Naive thymus-derived CD4-positive, alpha-beta T cell (primary cell): ENCODE results near the gene CA11. TPM values are rescaled to one million over a fixed set of nuclear protein-coding genes. Genes with fewer than 3 reads are reported as not detected.
A peak's percentile ranks its signal among the peaks of the same experiment; 100 is the strongest.

Experiments used
- ATAC-seq: fragments of 150-1000 bp; cut with Tn5 transposase; 2 replicates; pipeline ENCODE4 v1.10.0; 2021; ENCODE audit warnings: mild to moderate bottlenecking, moderate library complexity
- CTCF ChIA-PET: fragments of 350-600 bp; sonication (Branson Sonifier 250); formaldehyde crosslinking; loops from one replicate; lab custom pipeline; 2021; ENCODE audit warnings: antibody characterized with exemption; lab: Charles Lee
- POLR2A ChIA-PET: fragments of 350-600 bp; sonication (Branson Sonifier 250); formaldehyde crosslinking; loops from one replicate; lab custom pipeline; 2021; ENCODE audit warnings: antibody characterized with exemption, inconsistent platforms; lab: Charles Lee
- DNase-seq, 9 donors: peaks; one replicate each; pipeline versions ENCODE4 v3.0.0 to v3.0.0-alpha.2; 2020 to 2022; ENCODE audit warnings: mixed read lengths in 1 of 9
- H3K27ac ChIP-seq: one replicate; pipeline ENCODE4 v1.7.0; 2013; ENCODE audit warnings: mild to moderate bottlenecking, low read depth, low read length, moderate library complexity
- H3K27me3 ChIP-seq, 2 donors: one replicate each; pipeline ENCODE4 v1.7.0; 2013; ENCODE audit warnings: low read length in 2 of 2, mild to moderate bottlenecking in 2 of 2, moderate library complexity in 2 of 2; ENCODE audit not compliant: control insufficient read depth in 2 of 2, insufficient read depth in 2 of 2
- H3K36me3 ChIP-seq, 3 experiments: 1 replicate in 2 of 3; 2 replicates in 1 of 3; pipeline ENCODE4 v1.7.0; 2013; ENCODE audit warnings: low read length in 3 of 3, mild to moderate bottlenecking in 3 of 3, moderate library complexity in 1 of 3; ENCODE audit not compliant: insufficient read depth in 3 of 3, control insufficient read depth in 2 of 3
- H3K4me1 ChIP-seq, 2 donors: one replicate each; pipeline ENCODE4 v1.7.0; 2013; ENCODE audit warnings: low read length in 2 of 2, mild to moderate bottlenecking in 2 of 2, moderate library complexity in 1 of 2; ENCODE audit not compliant: control insufficient read depth in 2 of 2, insufficient read depth in 2 of 2
- H3K4me3 ChIP-seq: 2 replicates; pipeline ENCODE4 v1.7.0; 2013; ENCODE audit warnings: mild to moderate bottlenecking, low read length
- H3K9me3 ChIP-seq, 3 experiments: 1 replicate in 2 of 3; 2 replicates in 1 of 3; pipeline ENCODE4 v1.7.0; 2013; ENCODE audit warnings: low read length in 3 of 3; ENCODE audit not compliant: control insufficient read depth in 2 of 3
- H3K27ac Mint-ChIP-seq, 9 donors: one replicate each; pipeline ENCODE4 v1.8.0; 2020 to 2022; ENCODE audit warnings: mixed read lengths in 9 of 9, mild to moderate bottlenecking in 8 of 9, moderate library complexity in 5 of 9, inconsistent platforms in 2 of 9
- H3K27me3 Mint-ChIP-seq, 5 donors: one replicate each; pipeline ENCODE4 v1.8.0; 2021 to 2022; ENCODE audit warnings: mixed read lengths in 5 of 5, mild to moderate bottlenecking in 1 of 5
- H3K36me3 Mint-ChIP-seq, 5 donors: one replicate each; pipeline ENCODE4 v1.8.0; 2020 to 2022; ENCODE audit warnings: mixed read lengths in 5 of 5, mild to moderate bottlenecking in 3 of 5, inconsistent platforms in 1 of 5
- H3K4me1 Mint-ChIP-seq, 7 donors: one replicate each; pipeline ENCODE4 v1.8.0; 2020 to 2022; ENCODE audit warnings: mixed read lengths in 7 of 7, mild to moderate bottlenecking in 3 of 7, inconsistent platforms in 1 of 7
- H3K4me3 Mint-ChIP-seq, 10 donors: one replicate each; pipeline ENCODE4 v1.8.0; 2020 to 2022; ENCODE audit warnings: mild to moderate bottlenecking in 10 of 10, mixed read lengths in 10 of 10, moderate library complexity in 6 of 10, inconsistent platforms in 2 of 10
- H3K9me3 Mint-ChIP-seq, 11 donors: one replicate each; pipeline ENCODE4 v1.8.0; 2020 to 2022; ENCODE audit warnings: mixed read lengths in 11 of 11, mild to moderate bottlenecking in 4 of 11, inconsistent platforms in 1 of 11, moderate library complexity in 1 of 11
- intact Hi-C, 2 donors: fragments of 100-400 bp; cut with micrococcal nuclease; formaldehyde crosslinking; loops; one replicate each; pipeline ENCODE4 v1.15.1; 2023
- polyA plus RNA-seq, 2 donors: library from polyadenylated mRNA; unstranded; fragments of 300-500 nt; fragmentation: Illumina TruSeq; gene quantifications; one replicate each; pipeline ENCODE4 v1.2.3, GENCODE V29; 2021
- total RNA-seq, 6 experiments: library from RNA in 5 of 6; stranded (reverse) in 5 of 6; gene quantifications; 1 replicate in 5 of 6; 2 replicates in 1 of 6; pipeline ENCODE4 v1.2.3 and lab custom pipeline; 2021 to 2026

The CA11 gene
- total and polyA plus RNA-seq, 7 experiments from 2014 or later, result 6.3 to 20.5 (median 10.8) TPM

GRCh38 chr19:48627865-48628314, 18.1 kb downstream of the CA11 start:
- H3K4me3 Mint-ChIP-seq, result no peak overlapping the region
- DNase-seq (no peak), ATAC-seq (no peak)
- peaks cover 0 to 3% (median 0%) of the 10 kb centered on the region in 11 donors for H3K9me3 Mint-ChIP-seq
- peaks cover 0 to 13% (median 9%) of the 10 kb centered on the region in 5 donors for H3K36me3 Mint-ChIP-seq
- H3K4me1 Mint-ChIP-seq, result peaks cover 16 to 47% (median 35%) of the 10 kb centered on the region in 7 donors
- H3K27me3 ChIP-seq, result no peaks in the 10 kb centered on the region
- intact Hi-C loops, result no loop called here
- peaks cover 16 to 20% of the 10 kb centered on the region in 2 donors for H3K4me1 ChIP-seq
- no peaks in the 10 kb centered on the region for H3K27me3 Mint-ChIP-seq
- peaks cover 1 to 56% (median 6%) of the 10 kb centered on the region in 3 experiments for H3K36me3 ChIP-seq
- H3K27ac ChIP-seq, result no peak overlapping the region
- ChIA-PET POLR2A (interaction anchor here (0.6 to 7.5 kb wide), 7 partner anchors 9 to 263 kb away, joined by 4 to 73 read pairs (median 4); partner anchors contain the start of genes RPL18 and SPHK2), CTCF (no interaction called here)
- H3K4me3 ChIP-seq, result no peak overlapping the region
- no peaks in the 10 kb centered on the region for H3K9me3 ChIP-seq
- H3K27ac Mint-ChIP-seq, result peak overlapping the region in 1 of 9 donors; percentile 88

- DNase-seq (peak in 1 of 9 donors; percentile 5), ATAC-seq (no peak)
- no peak overlapping the region for H3K4me3 ChIP-seq
- no peaks in the 10 kb centered on the region for H3K9me3 ChIP-seq
- POLR2A ChIA-PET, result interaction anchor here (0.6 to 1.1 kb wide), 5 partner anchors 8 to 264 kb away, joined by 4 to 6 read pairs (median 4); partner anchors contain the start of genes RPL18 and SPHK2
- H3K4me1 Mint-ChIP-seq, result peaks cover 15 to 45% (median 35%) of the 10 kb centered on the region in 7 donors
- H3K4me3 Mint-ChIP-seq, result no peak overlapping the region
- H3K27me3 ChIP-seq, result no peaks in the 10 kb centered on the region
- H3K36me3 Mint-ChIP-seq, result peaks cover 0 to 10% (median 9%) of the 10 kb centered on the region in 5 donors
- no peaks in the 10 kb centered on the region for H3K27me3 Mint-ChIP-seq
- peaks cover 0 to 3% (median 0%) of the 10 kb centered on the region in 11 donors for H3K9me3 Mint-ChIP-seq
- peaks cover 14 to 15% of the 10 kb centered on the region in 2 donors for H3K4me1 ChIP-seq
- H3K27ac Mint-ChIP-seq, result peak overlapping the region in 2 of 9 donors; percentile 24 to 88
- no peak overlapping the region for H3K27ac ChIP-seq
- H3K36me3 ChIP-seq, result peaks cover 0 to 51% (median under 1%) of the 10 kb centered on the region in 3 experiments
- CTCF ChIA-PET, result no interaction called here
- intact Hi-C loops, result no loop called here
Measured at GRCh38 chr19:48627201-48627864, 18.7 kb downstream of the CA11 start.

GRCh38 chr19:48625891-48626327, 20.1 kb downstream of the CA11 start:
- DNase-seq (no peak), ATAC-seq (no peak)
- ChIA-PET CTCF (no interaction called here), POLR2A (interaction anchor here (0.5 to 5.9 kb wide), 2 partner anchors 6 to 311 kb away, joined by 3 to 66 read pairs; no protein-coding TSS in a partner anchor)
- Histone ChIP-seq H3K27ac (no peak overlapping the region), H3K4me3 (no peak overlapping the region), H3K4me1 (peaks cover 13 to 15% of the 10 kb centered on the region in 2 donors), H3K9me3 (no peaks in the 10 kb centered on the region), H3K27me3 (no peaks in the 10 kb centered on the region), H3K36me3 (peaks cover 0 to 38% (median 0%) of the 10 kb centered on the region in 3 experiments)
- H3K4me3 Mint-ChIP-seq, result no peak overlapping the region
- H3K9me3 Mint-ChIP-seq, result peaks cover 0 to 3% (median 0%) of the 10 kb centered on the region in 11 donors
- H3K36me3 Mint-ChIP-seq, result peaks cover 0 to 15% (median 9%) of the 10 kb centered on the region in 5 donors
- peak overlapping the region in 2 of 9 donors; percentile 79 to 92 for H3K27ac Mint-ChIP-seq
- H3K4me1 Mint-ChIP-seq, result peaks cover 21 to 43% (median 35%) of the 10 kb centered on the region in 7 donors
- intact Hi-C loops, result no loop called here
- H3K27me3 Mint-ChIP-seq, result no peaks in the 10 kb centered on the region

- Mint-ChIP-seq H3K27me3 (no peaks in the 10 kb centered on the region), H3K4me1 (peaks cover 24 to 44% (median 34%) of the 10 kb centered on the region in 7 donors), H3K4me3 (peak overlapping the region in 8 of 10 donors; percentile 10 to 98 (median 76)), H3K36me3 (peaks cover 0 to 13% (median 4%) of the 10 kb centered on the region in 5 donors), H3K27ac (peak overlapping the region; percentile 58 to 96 (median 89)), H3K9me3 (peaks cover 0 to 3% (median 0%) of the 10 kb centered on the region in 11 donors)
- peak overlapping the region; percentile 73 for H3K27ac ChIP-seq
- no peaks in the 10 kb centered on the region for H3K27me3 ChIP-seq
- ATAC-seq (no peak), DNase-seq (no peak)
- POLR2A ChIA-PET, result interaction anchor here (0.5 to 5.9 kb wide), 3 partner anchors 7 to 312 kb away, joined by 3 to 66 read pairs (median 9); partner anchors contain the start of gene DBP
- peaks cover 13 to 17% of the 10 kb centered on the region in 2 donors for H3K4me1 ChIP-seq
- no peaks in the 10 kb centered on the region for H3K9me3 ChIP-seq
- intact Hi-C loops, result loop anchor here (1.0 to 5.0 kb wide), 2 partner anchors 12 to 1252 kb away; partner anchors contain the start of genes DBP (in 2 of the 2), AKT1S1 (in 1 of the 2) and TBC1D17 (in 1 of the 2)
- CTCF ChIA-PET, result no interaction called here
- peaks cover 0 to 29% (median 0%) of the 10 kb centered on the region in 3 experiments for H3K36me3 ChIP-seq
- no peak overlapping the region for H3K4me3 ChIP-seq
Measured at GRCh38 chr19:48624791-48625723, 20.9 kb downstream of the CA11 start.

GRCh38 chr19:48624067-48624594, 21.9 kb downstream of the CA11 start:
- Histone ChIP-seq H3K36me3 (peaks cover 0 to 20% (median 0%) of the 10 kb centered on the region in 3 experiments), H3K27ac (peak overlapping the region; percentile 73), H3K4me1 (peaks cover 14 to 24% of the 10 kb centered on the region in 2 donors), H3K27me3 (no peaks in the 10 kb centered on the region), H3K9me3 (no peaks in the 10 kb centered on the region), H3K4me3 (peak overlapping the region; percentile 29)
- intact Hi-C loops, result loop anchor here (1.0 to 5.0 kb wide), 2 partner anchors 13 to 1253 kb away; partner anchors contain the start of genes DBP (in 2 of the 2), AKT1S1 (in 1 of the 2) and TBC1D17 (in 1 of the 2)
- no peaks in the 10 kb centered on the region for H3K27me3 Mint-ChIP-seq
- H3K36me3 Mint-ChIP-seq, result peaks cover 0 to 17% (median 4%) of the 10 kb centered on the region in 5 donors
- peaks cover 0 to 3% (median 0%) of the 10 kb centered on the region in 11 donors for H3K9me3 Mint-ChIP-seq
- H3K4me3 Mint-ChIP-seq, result peak overlapping the region; percentile 76 to 98 (median 88)
- DNase-seq (peak; percentile 83 to 97 (median 87)), ATAC-seq (peak; percentile 86)
- CTCF ChIA-PET, result interaction anchor here (0.8 to 1.4 kb wide), 2 partner anchors 10 to 14 kb away, joined by 4 read pairs; partner anchors contain the start of gene DBP
- peaks cover 31 to 51% (median 44%) of the 10 kb centered on the region in 7 donors for H3K4me1 Mint-ChIP-seq
- POLR2A ChIA-PET, result interaction anchor here (1.2 to 5.9 kb wide), 7 partner anchors 8 to 118 kb away, joined by 3 to 66 read pairs (median 7); partner anchors contain the start of genes CA11 and DBP
- H3K27ac Mint-ChIP-seq, result peak overlapping the region; percentile 86 to 99 (median 92)
